Urinary bladder (tissue), 4 donors: ENCODE data around the gene FEM1C. TPM values are rescaled to one million over a fixed set of nuclear protein-coding genes. Genes with fewer than 3 reads are reported as not detected.
A peak's percentile ranks its signal among the peaks of the same experiment; 100 is the strongest.

Source experiments
- DNase-seq: peaks from one replicate; pipeline ENCODE4 v3.0.0-alpha.2; 2015; ENCODE audit errors: extremely low spot score
- H3K27ac ChIP-seq: one replicate; pipeline ENCODE4 v1.5.1; 2013; ENCODE audit warnings: low read depth, mild to moderate bottlenecking, moderate library complexity
- H3K36me3 ChIP-seq: one replicate; pipeline ENCODE4 v1.6.1; 2013; ENCODE audit warnings: mild to moderate bottlenecking, moderate library complexity; ENCODE audit not compliant: insufficient read depth
- H3K4me1 ChIP-seq: one replicate; pipeline ENCODE4 v1.6.1; 2013; ENCODE audit warnings: mild to moderate bottlenecking, moderate library complexity; ENCODE audit not compliant: insufficient read depth
- H3K4me3 ChIP-seq: one replicate; pipeline ENCODE4 v1.5.1; 2013; ENCODE audit warnings: low read depth, low read length
- WGBS: extraction: QIAGEN DNeasy Blood & Tissue Kit; methylation state at CpG from one replicate; pipeline ENCODE4 v1.1.7; 2013; 5-methylcytosine and 5-hydroxymethylcytosine counted together
- polyA plus RNA-seq: library from polyadenylated mRNA; stranded (reverse); fragments of 200-250 nt; gene quantifications from one replicate; pipeline ENCODE4 v1.2.3, GENCODE V29; 2013
- total RNA-seq: library from RNA; depleted of rRNA; stranded (reverse); fragments of >200 nt; gene quantifications from one replicate; pipeline ENCODE4 v1.2.3, GENCODE V29; 2014
- donor health status: healthy with polysubstance abuse.
- donor health status: healthy.

FEM1C gene, protein sequence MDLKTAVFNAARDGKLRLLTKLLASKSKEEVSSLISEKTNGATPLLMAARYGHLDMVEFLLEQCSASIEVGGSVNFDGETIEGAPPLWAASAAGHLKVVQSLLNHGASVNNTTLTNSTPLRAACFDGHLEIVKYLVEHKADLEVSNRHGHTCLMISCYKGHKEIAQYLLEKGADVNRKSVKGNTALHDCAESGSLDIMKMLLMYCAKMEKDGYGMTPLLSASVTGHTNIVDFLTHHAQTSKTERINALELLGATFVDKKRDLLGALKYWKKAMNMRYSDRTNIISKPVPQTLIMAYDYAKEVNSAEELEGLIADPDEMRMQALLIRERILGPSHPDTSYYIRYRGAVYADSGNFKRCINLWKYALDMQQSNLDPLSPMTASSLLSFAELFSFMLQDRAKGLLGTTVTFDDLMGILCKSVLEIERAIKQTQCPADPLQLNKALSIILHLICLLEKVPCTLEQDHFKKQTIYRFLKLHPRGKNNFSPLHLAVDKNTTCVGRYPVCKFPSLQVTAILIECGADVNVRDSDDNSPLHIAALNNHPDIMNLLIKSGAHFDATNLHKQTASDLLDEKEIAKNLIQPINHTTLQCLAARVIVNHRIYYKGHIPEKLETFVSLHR
- total RNA-seq (42.1 TPM), polyA plus RNA-seq (11.0 TPM)

DNA sequence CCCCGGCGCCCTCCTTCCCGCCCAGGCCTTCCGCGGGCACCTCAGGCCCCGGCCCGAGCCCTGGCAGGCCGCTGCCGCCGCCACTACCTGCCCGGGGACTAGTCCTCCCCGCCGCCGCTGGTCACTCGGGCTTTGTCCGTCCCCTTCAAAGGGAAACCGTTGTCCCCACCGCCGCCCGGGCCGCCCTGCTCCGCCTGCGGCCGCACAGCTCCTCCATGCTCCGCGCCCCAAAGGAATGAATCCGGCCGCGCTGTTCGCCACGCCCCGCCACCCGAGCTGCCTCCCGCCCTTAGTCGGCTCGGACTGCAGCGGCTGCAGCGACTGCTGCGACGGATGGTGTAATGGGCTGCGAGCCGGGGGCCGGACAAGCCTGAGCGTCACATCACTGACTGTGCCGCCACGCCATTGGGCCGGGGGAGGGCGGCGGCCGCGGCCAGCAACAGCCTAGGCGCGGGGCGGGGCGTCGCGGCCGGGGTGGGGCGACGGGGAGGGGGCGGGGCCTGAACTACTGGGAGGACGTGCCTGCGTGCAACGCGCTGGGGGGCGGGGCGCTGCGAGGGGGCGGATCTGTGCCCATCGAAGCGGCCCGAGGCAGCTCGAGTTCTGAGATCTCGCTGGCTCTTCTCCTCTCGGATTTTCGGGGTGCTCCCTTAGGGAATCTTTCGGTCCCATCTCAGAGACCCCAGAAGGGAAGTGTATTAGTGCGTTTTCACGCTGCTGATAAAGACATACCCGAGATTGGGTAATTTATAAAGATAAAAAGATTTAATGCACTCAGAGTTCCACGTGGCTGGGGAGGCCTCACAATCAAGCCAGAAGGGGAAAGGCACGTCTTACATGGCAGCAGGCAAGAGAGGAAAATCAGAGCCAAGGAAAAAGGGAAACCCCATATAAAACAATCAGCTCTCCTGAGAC, at the start of gene FEM1C:
Gene FEM1C, minus strand, starts transcription at position 340 of the 915 bp plus-strand sequence. CDS start 1,282 bp downstream, outside the sequence.
- peak within 1 kb of the TSS; percentile 99 for H3K27ac ChIP-seq
- DNase-seq = peak; percentile 87
- peak within 1 kb of the TSS; percentile 88 for H3K4me3 ChIP-seq
- H3K4me1 ChIP-seq = no peaks in the 10 kb centered on the region
- 1% methylated on average over 82 of the region's 82 CpGs for WGBS
- H3K36me3 ChIP-seq = peaks cover 2% of the 10 kb centered on the region

DNA sequence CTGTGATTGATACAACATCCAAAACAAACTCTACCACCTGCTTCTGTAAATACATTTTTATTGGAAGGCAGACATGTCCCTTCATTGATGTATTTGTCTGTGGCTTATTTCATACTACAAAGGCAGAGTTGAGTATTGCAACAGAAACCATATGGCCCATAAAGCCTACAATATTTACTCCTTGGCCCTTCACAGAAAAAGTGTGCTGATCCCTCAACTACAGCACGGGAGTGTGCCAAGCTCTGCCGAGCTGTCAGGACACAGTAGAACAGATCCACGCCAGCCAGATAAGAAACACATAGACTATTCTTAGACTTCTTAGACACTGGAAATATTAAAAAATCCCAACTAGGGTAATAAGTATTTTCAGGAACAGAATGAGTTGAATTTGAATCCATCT, 44.5 kb upstream of the FEM1C start:
- Histone ChIP-seq H3K27ac (no peak overlapping the region), H3K4me1 (no peaks in the 10 kb centered on the region), H3K36me3 (peaks cover 1% of the 10 kb centered on the region), H3K4me3 (no peak overlapping the region)
- 31% methylated on average over 3 of the region's 3 CpGs for WGBS
- no peak for DNase-seq

DNA sequence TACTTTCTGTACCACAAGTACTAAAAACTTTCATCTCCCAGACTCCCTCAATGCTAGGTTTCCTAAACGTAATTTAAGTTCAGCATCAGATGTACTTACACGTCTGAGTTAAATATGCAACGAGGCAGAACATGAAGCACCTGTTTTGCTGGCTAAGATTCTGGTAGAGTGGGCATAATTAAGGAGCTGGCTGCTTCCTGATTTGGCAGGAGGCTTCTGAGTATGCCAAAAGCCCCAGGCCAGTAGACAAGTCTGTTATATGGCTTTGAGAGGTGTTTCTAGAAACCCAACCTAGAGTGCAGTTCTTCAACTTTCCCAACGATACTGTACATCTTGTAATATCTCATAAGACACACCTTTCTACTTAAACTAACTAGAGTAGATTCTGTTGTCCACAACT, 44.1 kb upstream of the FEM1C start:
- DNase-seq = no peak
- no peak overlapping the region for H3K27ac ChIP-seq
- no peaks in the 10 kb centered on the region for H3K4me1 ChIP-seq
- H3K4me3 ChIP-seq = no peak overlapping the region
- WGBS = 56% methylated on average over 4 of the region's 4 CpGs
- H3K36me3 ChIP-seq = peaks cover 1% of the 10 kb centered on the region

DNA sequence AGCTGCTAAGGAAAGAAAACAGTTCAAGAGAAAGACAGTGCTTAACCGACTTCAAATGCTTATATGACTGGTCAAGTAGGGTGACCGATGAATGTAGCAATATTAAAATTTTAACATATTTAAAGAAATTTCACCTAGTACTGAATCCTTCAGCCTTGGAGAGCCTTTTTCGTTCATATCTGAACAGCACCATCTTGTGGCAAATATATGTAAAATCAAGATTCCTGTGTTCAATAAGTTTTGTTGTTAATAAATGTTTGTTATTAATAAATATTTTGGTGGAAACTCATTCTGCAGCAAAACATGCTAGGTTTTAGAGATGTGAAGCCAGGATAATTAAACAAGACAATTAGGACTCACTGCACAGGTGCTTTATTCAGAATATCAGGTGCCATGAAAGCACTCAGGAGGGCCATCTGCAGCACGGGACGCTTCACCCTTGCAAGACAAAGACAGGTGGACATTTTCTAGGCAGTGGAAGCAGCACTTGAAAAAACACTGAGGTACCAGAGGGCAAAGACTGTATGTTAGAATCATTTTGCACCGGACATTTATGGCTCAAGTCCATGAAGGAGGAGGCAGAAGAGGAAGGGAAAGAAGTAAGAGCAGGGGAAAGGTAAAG, 42.1 kb upstream of the FEM1C start:
- WGBS = 49% methylated on average over 6 of the region's 6 CpGs
- no peaks in the 10 kb centered on the region for H3K4me1 ChIP-seq
- no peak for DNase-seq
- H3K27ac ChIP-seq = no peak overlapping the region
- peaks cover 1% of the 10 kb centered on the region for H3K36me3 ChIP-seq
- no peak overlapping the region for H3K4me3 ChIP-seq

DNA sequence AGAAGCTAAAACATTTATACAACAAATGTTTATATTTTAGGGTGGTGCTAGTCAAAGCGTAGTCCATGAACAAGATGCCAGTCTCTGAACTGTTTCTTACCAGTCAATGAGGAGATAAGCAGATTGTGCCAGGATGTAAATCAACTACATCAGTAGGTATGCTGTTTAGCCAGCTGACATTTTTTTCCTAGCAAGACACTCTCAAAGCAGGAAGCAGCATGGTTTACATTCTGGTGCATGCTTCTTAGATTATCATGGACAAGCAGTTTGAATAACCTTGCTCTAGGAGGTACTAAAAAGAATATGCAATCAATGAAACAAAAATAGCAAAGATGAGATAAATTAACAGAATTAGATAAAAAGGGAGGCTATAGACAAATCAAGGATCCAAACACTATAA, 40.7 kb upstream of the FEM1C start:
- no peak for DNase-seq
- H3K4me3 ChIP-seq = no peak overlapping the region
- H3K27ac ChIP-seq = no peak overlapping the region
- no peaks in the 10 kb centered on the region for H3K4me1 ChIP-seq
- whole genome bisulfite sequencing = 85% methylated on average over 1 of the region's 1 CpG
- peaks cover 1% of the 10 kb centered on the region for H3K36me3 ChIP-seq

DNA sequence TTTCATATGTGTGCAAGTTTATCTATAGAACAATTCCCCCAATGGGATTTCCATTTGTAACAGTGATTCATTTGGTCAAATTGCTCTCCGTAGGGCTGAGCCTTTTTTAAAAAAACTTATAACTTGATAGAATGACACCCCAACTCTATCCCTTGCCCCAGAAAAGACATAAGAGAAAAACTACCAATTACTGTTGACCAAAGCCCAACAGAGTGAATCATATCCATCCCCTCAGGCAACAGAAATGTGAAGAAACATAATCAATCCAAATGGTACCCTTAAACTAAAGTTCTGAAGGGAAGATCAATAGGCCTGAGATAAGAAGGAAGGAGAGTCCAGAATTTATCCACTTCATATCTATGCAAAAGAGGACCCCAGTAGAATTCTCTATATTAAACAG, 39.9 kb upstream of the FEM1C start:
- Histone ChIP-seq H3K4me1 (no peaks in the 10 kb centered on the region), H3K36me3 (peaks cover 1% of the 10 kb centered on the region), H3K4me3 (no peak overlapping the region), H3K27ac (no peak overlapping the region)
- DNase-seq = no peak
- 88% methylated on average over 1 of the region's 1 CpG for WGBS

DNA sequence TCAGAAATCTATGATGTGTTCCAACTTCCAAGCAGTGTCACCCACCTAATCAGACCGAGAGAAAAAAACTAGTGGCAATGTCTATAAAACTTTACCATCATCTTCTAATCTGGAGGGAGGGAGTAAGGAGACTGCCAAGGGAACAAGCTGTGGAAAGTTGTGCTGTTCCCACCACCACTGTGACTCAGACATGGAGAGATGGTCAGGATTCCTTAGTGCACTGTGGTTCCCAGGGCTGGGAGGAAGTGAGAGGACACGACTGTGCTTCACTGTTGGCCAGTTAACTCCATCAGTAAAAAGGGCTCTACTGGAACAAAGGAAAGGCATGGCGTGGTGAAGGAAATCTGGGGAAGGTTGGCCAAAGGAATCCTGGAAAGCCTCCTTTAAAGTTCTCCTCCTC, 38.9 kb upstream of the FEM1C start:
- Histone ChIP-seq H3K36me3 (no peaks in the 10 kb centered on the region), H3K4me1 (no peaks in the 10 kb centered on the region), H3K4me3 (no peak overlapping the region), H3K27ac (no peak overlapping the region)
- WGBS = 73% methylated on average over 3 of the region's 3 CpGs
- DNase-seq = no peak

DNA sequence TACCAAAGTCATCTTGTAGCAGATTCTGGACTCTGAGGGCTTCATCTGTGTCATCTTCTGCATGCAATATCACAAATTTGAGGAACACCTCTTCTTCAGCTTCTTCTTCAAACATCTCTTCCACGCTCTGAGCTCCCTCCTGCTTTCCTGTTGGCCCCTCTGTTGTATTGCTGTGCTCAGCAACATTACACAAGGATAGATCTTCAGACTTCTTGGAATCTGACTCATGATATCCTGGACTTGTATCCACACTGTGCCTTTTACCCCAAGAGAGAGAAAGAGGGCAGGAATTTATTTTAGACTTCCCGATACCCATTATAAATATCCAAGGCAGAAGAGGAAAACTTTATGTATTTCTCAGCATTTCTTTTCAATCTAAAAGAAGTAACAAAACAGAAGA, 36.4 kb upstream of the FEM1C start:
- Histone ChIP-seq H3K36me3 (no peaks in the 10 kb centered on the region), H3K4me3 (no peak overlapping the region), H3K27ac (no peak overlapping the region), H3K4me1 (no peaks in the 10 kb centered on the region)
- DNase-seq = no peak
- WGBS = 93% methylated on average over 2 of the region's 2 CpGs

DNA sequence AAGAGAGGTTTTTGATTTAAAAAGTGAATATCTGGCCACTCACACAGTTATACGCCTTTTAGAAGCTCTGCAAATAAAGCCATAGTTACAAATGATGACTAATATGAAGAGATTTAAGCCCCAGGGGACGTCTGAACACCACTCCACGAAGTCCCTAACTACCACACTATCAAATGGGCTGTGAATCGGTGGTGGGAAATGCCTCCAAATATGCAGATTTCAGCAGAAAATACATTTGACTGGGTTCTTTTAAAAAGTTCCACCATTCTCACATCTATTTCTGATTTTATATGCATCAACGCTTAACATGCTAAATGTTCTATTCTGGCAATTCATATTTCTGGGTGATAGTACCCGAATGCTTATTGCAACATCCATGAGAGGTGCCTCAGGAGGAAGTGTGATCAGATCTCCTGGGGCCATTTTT, 35.2 kb upstream of the FEM1C start:
- H3K36me3 ChIP-seq = no peaks in the 10 kb centered on the region
- WGBS = 88% methylated on average over 6 of the region's 6 CpGs
- no peak overlapping the region for H3K27ac ChIP-seq
- H3K4me3 ChIP-seq = no peak overlapping the region
- H3K4me1 ChIP-seq = no peaks in the 10 kb centered on the region
- no peak for DNase-seq

DNA sequence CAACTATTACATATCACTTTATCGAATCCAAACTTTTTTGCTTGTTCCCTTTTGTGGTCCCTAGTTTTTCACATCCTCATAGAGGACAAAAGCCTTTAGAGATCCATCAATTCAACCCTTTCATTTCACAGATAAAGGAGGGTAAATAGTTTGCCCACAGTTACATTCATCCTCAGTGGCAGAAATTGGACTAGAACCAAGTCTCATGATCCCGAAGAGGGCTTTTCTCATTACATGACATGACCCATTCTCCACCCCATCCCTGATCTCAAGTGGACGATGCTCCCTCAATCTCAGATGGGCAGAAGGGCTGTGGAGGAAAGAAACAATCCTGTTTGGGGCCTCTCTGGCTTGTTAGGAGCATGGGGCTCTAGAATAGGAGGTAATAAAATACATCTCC, 34.6 kb upstream of the FEM1C start:
- no peaks in the 10 kb centered on the region for H3K36me3 ChIP-seq
- no peaks in the 10 kb centered on the region for H3K4me1 ChIP-seq
- DNase-seq = no peak
- H3K4me3 ChIP-seq = no peak overlapping the region
- 84% methylated on average over 3 of the region's 3 CpGs for WGBS
- no peak overlapping the region for H3K27ac ChIP-seq

DNA sequence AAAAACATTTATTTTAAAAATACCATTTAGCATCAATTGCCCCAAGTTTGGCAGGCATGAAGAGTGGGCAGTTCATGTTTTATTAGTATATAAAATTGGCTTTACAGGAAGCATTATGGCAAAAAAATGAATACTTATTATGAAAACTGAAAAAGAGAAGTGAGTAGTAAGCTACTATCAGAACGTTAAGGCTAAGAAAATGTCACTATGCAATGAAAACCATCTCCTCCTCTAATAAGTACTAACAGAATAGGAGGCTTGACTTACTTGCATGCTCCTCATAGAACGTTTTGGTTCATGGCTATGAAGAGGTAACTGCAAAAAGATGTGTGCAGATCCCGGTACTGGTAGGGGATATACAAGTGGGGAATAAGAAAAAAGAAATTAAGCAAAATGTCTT, 34.1 kb upstream of the FEM1C start:
- WGBS = 84% methylated on average over 3 of the region's 3 CpGs
- H3K36me3 ChIP-seq = no peaks in the 10 kb centered on the region
- no peaks in the 10 kb centered on the region for H3K4me1 ChIP-seq
- DNase-seq = no peak
- H3K27ac ChIP-seq = no peak overlapping the region
- H3K4me3 ChIP-seq = no peak overlapping the region

DNA sequence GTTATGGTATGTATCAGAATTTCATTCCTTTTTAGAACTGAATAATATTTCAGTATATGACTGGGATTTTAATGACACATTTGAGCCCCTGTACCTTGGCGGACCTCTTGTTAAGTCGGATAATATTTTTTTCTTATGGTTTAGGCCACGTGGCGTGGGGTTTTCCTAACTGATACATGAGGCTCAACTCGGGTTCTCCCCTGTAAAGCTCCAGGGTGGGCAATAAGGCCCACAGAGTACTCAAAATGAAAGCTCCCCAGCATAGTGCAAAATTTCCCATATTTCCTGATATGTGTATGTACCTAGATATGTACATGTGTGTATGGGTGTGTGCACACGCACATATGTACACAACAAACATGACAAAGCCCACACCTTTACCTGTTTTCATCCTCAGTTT, 33.2 kb upstream of the FEM1C start:
- no peak for DNase-seq
- H3K27ac ChIP-seq = no peak overlapping the region
- H3K36me3 ChIP-seq = no peaks in the 10 kb centered on the region
- WGBS = 97% methylated on average over 6 of the region's 6 CpGs
- H3K4me3 ChIP-seq = no peak overlapping the region
- H3K4me1 ChIP-seq = no peaks in the 10 kb centered on the region

DNA sequence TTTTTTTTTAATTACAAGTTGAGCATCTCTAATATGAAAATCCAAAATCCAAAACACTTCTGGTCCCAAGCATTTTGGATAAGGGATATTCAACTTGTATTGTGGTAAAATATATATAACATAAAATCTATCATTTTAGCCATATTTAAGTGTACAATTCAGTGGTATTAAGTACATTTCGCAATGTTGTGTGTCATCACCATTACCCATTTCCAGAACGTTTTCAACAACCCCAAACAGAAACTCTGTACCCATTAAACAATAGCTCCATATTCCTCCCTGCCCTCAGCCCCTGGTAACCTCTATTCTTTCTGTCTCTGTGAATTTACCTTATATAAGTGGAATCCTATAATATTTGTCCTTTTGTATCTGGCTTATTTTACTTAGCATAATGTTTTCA, 32.8 kb upstream of the FEM1C start:
- no peaks in the 10 kb centered on the region for H3K4me1 ChIP-seq
- H3K4me3 ChIP-seq = no peak overlapping the region
- DNase-seq = no peak
- WGBS = 91% methylated on average over 2 of the region's 2 CpGs
- no peak overlapping the region for H3K27ac ChIP-seq
- H3K36me3 ChIP-seq = no peaks in the 10 kb centered on the region
